Activated naive CD4-positive, alpha-beta T cell treated with anti-CD3 and anti-CD28 coated beads, Interleukin-2, amount 10 ng/mL, durations not matched to agents 7 days and 5 days (primary cell): Measurements from ENCODE around the gene RPEL1.
"Not testable (repeated sequence)": the region's sequence is repeated elsewhere in the genome, so short reads cannot be mapped to it uniquely, and the experiment has no call there.

Experiments used
- CTCF ChIA-PET: fragments of 350-600 bp; sonication (Branson Sonifier 250); formaldehyde crosslinking; loops from one replicate; lab custom pipeline; 2021; ENCODE audit warnings: antibody characterized with exemption; lab: Charles Lee
- DNase-seq: peaks from one replicate; pipeline ENCODE4 v3.0.0-alpha.2; 2020
- H3K27ac Mint-ChIP-seq: one replicate; pipeline ENCODE4 v1.8.0; 2021; ENCODE audit warnings: mild to moderate bottlenecking, moderate library complexity, mixed read lengths
- H3K27me3 Mint-ChIP-seq: one replicate; pipeline ENCODE4 v1.8.0; 2021; ENCODE audit warnings: mild to moderate bottlenecking, mixed read lengths
- H3K36me3 Mint-ChIP-seq: one replicate; pipeline ENCODE4 v1.8.0; 2021; ENCODE audit warnings: mixed read lengths
- H3K4me1 Mint-ChIP-seq: one replicate; pipeline ENCODE4 v1.8.0; 2021; ENCODE audit warnings: mixed read lengths
- H3K4me3 Mint-ChIP-seq: one replicate; pipeline ENCODE4 v1.8.0; 2021; ENCODE audit warnings: mild to moderate bottlenecking, moderate library complexity, mixed read lengths
- H3K9me3 Mint-ChIP-seq: one replicate; pipeline ENCODE4 v1.8.0; 2021; ENCODE audit warnings: mixed read lengths

Gene RPEL1

GRCh38 chr10:103216362-103216761 lies 29.3 kb upstream of the RPEL1 start:
- H3K4me1 Mint-ChIP-seq, H3K4me3 Mint-ChIP-seq, H3K27me3 Mint-ChIP-seq, H3K36me3 Mint-ChIP-seq, H3K27ac Mint-ChIP-seq, DNase-seq, CTCF ChIA-PET, H3K9me3 Mint-ChIP-seq: not testable (repeated sequence)

- CTCF ChIA-PET = no interaction called here
- Mint-ChIP-seq H3K27ac (no peak overlapping the region), H3K36me3 (peaks cover 2% of the 10 kb centered on the region), H3K4me3 (no peak overlapping the region), H3K9me3 (peaks cover 14% of the 10 kb centered on the region), H3K27me3 (peaks cover 4% of the 10 kb centered on the region), H3K4me1 (no peaks in the 10 kb centered on the region)
- no peak for DNase-seq
Measured at GRCh38 chr10:103224133-103224532, 21.6 kb upstream of the RPEL1 start.

GRCh38 chr10:103224721-103225120 lies 21.0 kb upstream of the RPEL1 start:
- H3K27me3 Mint-ChIP-seq, H3K27ac Mint-ChIP-seq, CTCF ChIA-PET, H3K4me3 Mint-ChIP-seq, DNase-seq, H3K4me1 Mint-ChIP-seq, H3K36me3 Mint-ChIP-seq: not testable (repeated sequence)
- H3K9me3 Mint-ChIP-seq = peaks cover 14% of the 10 kb centered on the region

GRCh38 chr10:103225939-103226338 lies 19.7 kb upstream of the RPEL1 start:
- peaks cover 2% of the 10 kb centered on the region for H3K36me3 Mint-ChIP-seq
- H3K9me3 Mint-ChIP-seq = peaks cover 14% of the 10 kb centered on the region
- no peak overlapping the region for H3K4me3 Mint-ChIP-seq
- no peaks in the 10 kb centered on the region for H3K27me3 Mint-ChIP-seq
- CTCF ChIA-PET = no interaction called here
- no peak for DNase-seq
- H3K27ac Mint-ChIP-seq = no peak overlapping the region
- no peaks in the 10 kb centered on the region for H3K4me1 Mint-ChIP-seq

GRCh38 chr10:103227416-103227815 lies 18.3 kb upstream of the RPEL1 start:
- no peak overlapping the region for H3K27ac Mint-ChIP-seq
- H3K9me3 Mint-ChIP-seq = peaks cover 12% of the 10 kb centered on the region
- H3K4me3 Mint-ChIP-seq = no peak overlapping the region
- DNase-seq = no peak
- no peaks in the 10 kb centered on the region for H3K27me3 Mint-ChIP-seq
- CTCF ChIA-PET = interaction anchor here (0.5 to 1.1 kb wide), 3 partner anchors 14 to 511 kb away, joined by 3 read pairs; no protein-coding TSS in a partner anchor
- no peaks in the 10 kb centered on the region for H3K4me1 Mint-ChIP-seq
- H3K36me3 Mint-ChIP-seq = no peaks in the 10 kb centered on the region

- Mint-ChIP-seq H3K27ac (no peak overlapping the region), H3K36me3 (no peaks in the 10 kb centered on the region), H3K9me3 (no peaks in the 10 kb centered on the region), H3K4me1 (no peaks in the 10 kb centered on the region), H3K27me3 (peaks cover 2% of the 10 kb centered on the region), H3K4me3 (no peak overlapping the region)
- CTCF ChIA-PET = interaction anchor here (0.6 to 2.6 kb wide), 3 partner anchors 13 to 185 kb away, joined by 3 to 14 read pairs (median 4); no protein-coding TSS in a partner anchor
- DNase-seq = no peak
Measured at GRCh38 chr10:103231047-103231551, 14.6 kb upstream of the RPEL1 start.

GRCh38 chr10:103232131-103232673 lies 13.5 kb upstream of the RPEL1 start:
- Mint-ChIP-seq H3K27me3 (peaks cover 4% of the 10 kb centered on the region), H3K4me3 (no peak overlapping the region), H3K4me1 (no peaks in the 10 kb centered on the region), H3K36me3 (no peaks in the 10 kb centered on the region), H3K27ac (no peak overlapping the region), H3K9me3 (no peaks in the 10 kb centered on the region)
- CTCF ChIA-PET = interaction anchor here (1.0 to 2.6 kb wide), 3 partner anchors 12 to 315 kb away, joined by 3 to 14 read pairs (median 3); no protein-coding TSS in a partner anchor
- no peak for DNase-seq

GRCh38 chr10:103232772-103233488 lies 12.8 kb upstream of the RPEL1 start:
- Mint-ChIP-seq H3K9me3 (no peaks in the 10 kb centered on the region), H3K27ac (no peak overlapping the region), H3K4me1 (no peaks in the 10 kb centered on the region), H3K4me3 (no peak overlapping the region), H3K27me3 (peaks cover 4% of the 10 kb centered on the region), H3K36me3 (no peaks in the 10 kb centered on the region)
- CTCF ChIA-PET = interaction anchor here (1.0 to 2.6 kb wide), 2 partner anchors 11 to 316 kb away, joined by 3 to 14 read pairs; no protein-coding TSS in a partner anchor
- DNase-seq = no peak

- Mint-ChIP-seq H3K27me3 (peaks cover 4% of the 10 kb centered on the region), H3K27ac (no peak overlapping the region), H3K36me3 (no peaks in the 10 kb centered on the region), H3K4me1 (peaks cover 7% of the 10 kb centered on the region), H3K9me3 (no peaks in the 10 kb centered on the region), H3K4me3 (no peak overlapping the region)
- no peak for DNase-seq
- CTCF ChIA-PET = no interaction called here
Measured at GRCh38 chr10:103235775-103236174, 9.9 kb upstream of the RPEL1 start.

- no peak overlapping the region for H3K4me3 Mint-ChIP-seq
- peaks cover 4% of the 10 kb centered on the region for H3K27me3 Mint-ChIP-seq
- DNase-seq = no peak
- no peak overlapping the region for H3K27ac Mint-ChIP-seq
- no peaks in the 10 kb centered on the region for H3K9me3 Mint-ChIP-seq
- CTCF ChIA-PET = interaction anchor here (0.6 to 1.0 kb wide), 5 partner anchors 39 to 321 kb away, joined by 3 to 4 read pairs (median 3); partner anchors contain the start of gene CNNM2
- no peaks in the 10 kb centered on the region for H3K36me3 Mint-ChIP-seq
- peaks cover 19% of the 10 kb centered on the region for H3K4me1 Mint-ChIP-seq
Measured at GRCh38 chr10:103238506-103239252, 7.0 kb upstream of the RPEL1 start.

GRCh38 chr10:103241262-103242011 lies 4.2 kb upstream of the RPEL1 start:
- Mint-ChIP-seq H3K36me3 (no peaks in the 10 kb centered on the region), H3K4me3 (no peak overlapping the region), H3K27ac (no peak overlapping the region), H3K27me3 (peaks cover 7% of the 10 kb centered on the region), H3K4me1 (peaks cover 21% of the 10 kb centered on the region), H3K9me3 (no peaks in the 10 kb centered on the region)
- DNase-seq = peak; percentile 27
- CTCF ChIA-PET = interaction anchor here (0.6 to 2.4 kb wide), 7 partner anchors 14 to 324 kb away, joined by 3 to 13 read pairs (median 3); partner anchors contain the start of genes CNNM2 and INA

GRCh38 chr10:103244666-103245271 lies 918 bp upstream of the RPEL1 start:
- no peak overlapping the region for H3K27ac Mint-ChIP-seq
- H3K4me3 Mint-ChIP-seq = no peak overlapping the region
- H3K4me1 Mint-ChIP-seq = peaks cover 21% of the 10 kb centered on the region
- CTCF ChIA-PET = interaction anchor here (0.6 to 2.8 kb wide), 38 partner anchors 10 to 508 kb away, joined by 3 to 30 read pairs (median 4); partner anchors contain the start of genes CNNM2 and CYP17A1
- no peaks in the 10 kb centered on the region for H3K36me3 Mint-ChIP-seq
- no peaks in the 10 kb centered on the region for H3K9me3 Mint-ChIP-seq
- peak; percentile 76 for DNase-seq
- H3K27me3 Mint-ChIP-seq = peaks cover 7% of the 10 kb centered on the region

GRCh38 chr10:103246324-103246723 lies 637 bp downstream of the RPEL1 start:
- H3K4me1 Mint-ChIP-seq = peaks cover 12% of the 10 kb centered on the region
- CTCF ChIA-PET = interaction anchor here (0.7 to 2.8 kb wide), 5 partner anchors 176 to 411 kb away, joined by 3 to 18 read pairs (median 4); partner anchors contain the start of gene CNNM2

More at GRCh38 chr10:103246324-103246723, 637 bp downstream of the RPEL1 start:
- DNase-seq = no peak
- no peak overlapping the region for H3K27ac Mint-ChIP-seq
- peaks cover 4% of the 10 kb centered on the region for H3K9me3 Mint-ChIP-seq
- no peak overlapping the region for H3K4me3 Mint-ChIP-seq
- peaks cover 14% of the 10 kb centered on the region for H3K27me3 Mint-ChIP-seq
- H3K36me3 Mint-ChIP-seq = peaks cover 2% of the 10 kb centered on the region
